Karpas-422 (cell line): ENCODE data around the gene DLGAP1. TPM values are rescaled to one million over a fixed set of nuclear protein-coding genes. Genes with fewer than 3 reads are reported as not detected.

Experiments
- DNase-seq: peaks from one replicate; pipeline ENCODE4 v3.0.0-alpha.2; 2015
- H2AFZ ChIP-seq: fragments of 200-600 bp; sonication (generic); 2 replicates; pipeline ENCODE4 v1.6.1; 2014; ENCODE audit warnings: antibody characterized with exemption, low read length, mixed read lengths
- H3K27ac ChIP-seq: fragments of 200-600 bp; sonication (generic); 2 replicates; pipeline ENCODE4 v1.5.1; 2014; ENCODE audit warnings: mild to moderate bottlenecking, low read length, moderate library complexity
- H3K27me3 ChIP-seq: fragments of 200-600 bp; sonication (generic); 2 replicates; pipeline ENCODE4 v1.6.1; 2014; ENCODE audit warnings: low read length, mixed read lengths
- H3K36me3 ChIP-seq: fragments of 200-600 bp; sonication (generic); 2 replicates; pipeline ENCODE4 v1.6.1; 2014; ENCODE audit warnings: low read length, mixed read lengths; ENCODE audit not compliant: insufficient read depth
- H3K4me1 ChIP-seq: fragments of 200-600 bp; sonication (generic); 2 replicates; pipeline ENCODE4 v1.6.1; 2014; ENCODE audit warnings: mild to moderate bottlenecking, low read length, mixed read lengths
- H3K4me2 ChIP-seq: fragments of 200-600 bp; sonication (generic); 2 replicates; pipeline ENCODE4 v1.6.1; 2014; ENCODE audit warnings: low read length, low read depth, mild to moderate bottlenecking; ENCODE audit not compliant: poor library complexity, severe bottlenecking
- H3K4me3 ChIP-seq: fragments of 200-600 bp; sonication (generic); 2 replicates; pipeline ENCODE4 v1.5.1; 2014; ENCODE audit warnings: mild to moderate bottlenecking, antibody characterized with exemption, low read length, mixed read lengths
- H3K79me2 ChIP-seq: fragments of 200-600 bp; sonication (generic); 2 replicates; pipeline ENCODE4 v1.6.1; 2014; ENCODE audit warnings: mild to moderate bottlenecking, low read length, mixed read lengths
- H3K9ac ChIP-seq: fragments of 200-600 bp; sonication (generic); 2 replicates; pipeline ENCODE4 v1.6.0; 2014; ENCODE audit warnings: low read length
- H3K9me2 ChIP-seq: fragments of 200-600 bp; sonication (generic), shearing (Covaris generic); replicated peaks from 2 replicates; pipeline ENCODE4 v1.6.0; 2014; ENCODE audit warnings: mild to moderate bottlenecking, low read length, moderate library complexity; ENCODE audit not compliant: insufficient read depth
- H3K9me3 ChIP-seq: fragments of 300-700, 200-600 bp; sonication (generic); 2 replicates; pipeline ENCODE4 v1.6.1; 2014; ENCODE audit warnings: low read length, mixed read lengths
- H4K20me1 ChIP-seq: fragments of 200-600 bp; sonication (generic); 2 replicates; pipeline ENCODE4 v1.6.1; 2014; ENCODE audit warnings: mild to moderate bottlenecking, antibody characterized with exemption, low read length, low read depth; ENCODE audit not compliant: insufficient read depth
- total RNA-seq: library from RNA; depleted of rRNA; stranded (reverse); fragments of >200 nt; shearing (Covaris generic); gene quantifications from 2 replicates; pipeline ENCODE4 v1.2.3, GENCODE V29; 2014; ENCODE audit warnings: low replicate concordance

DLGAP1 gene
- total RNA-seq, 1 experiment from 2014 or later: 8.8 TPM

DNA sequence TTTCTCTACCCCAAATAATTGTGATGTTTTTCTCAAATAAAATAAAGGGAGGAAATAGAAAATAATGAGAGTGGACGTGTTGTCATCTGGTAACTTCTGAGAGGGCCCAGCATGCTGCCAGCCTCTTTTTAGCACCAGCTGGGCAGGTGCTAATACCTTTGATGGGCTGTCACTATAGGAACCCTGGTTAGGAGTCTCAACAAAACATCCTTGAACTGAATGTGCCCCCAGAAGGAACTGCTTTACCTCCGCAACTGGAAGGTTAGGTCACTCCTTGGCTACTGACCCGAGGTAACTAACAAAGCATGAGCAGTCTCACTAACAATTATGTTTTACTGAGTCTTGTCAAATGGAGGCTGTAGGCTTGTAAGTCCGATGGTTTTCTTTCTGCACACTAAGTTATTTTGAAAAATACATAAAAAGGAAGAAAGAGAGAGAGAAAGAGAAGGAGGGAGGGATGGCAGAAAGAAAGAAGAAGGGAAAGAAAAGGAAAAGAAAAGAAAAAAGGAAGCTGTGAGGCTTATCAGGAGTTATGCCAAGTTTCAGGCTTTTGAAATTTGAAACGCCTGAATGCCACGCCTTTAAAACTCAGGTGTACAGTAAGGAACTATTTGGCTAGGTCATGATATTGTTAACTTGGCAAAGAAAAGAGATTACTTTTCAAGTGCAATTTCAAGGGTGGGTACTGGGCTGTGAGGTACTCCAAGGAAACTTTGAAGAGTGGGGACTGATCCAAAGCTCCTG, 914.1 kb downstream of the DLGAP1 start:
- Histone ChIP-seq H3K4me3 (no peak overlapping the region), H3K36me3 (no peaks in the 10 kb centered on the region), H2AFZ (peak overlapping the region; percentile 26; the same call in 1 of the 2 replicates), H3K9ac (no peak overlapping the region), H3K27ac (no peak overlapping the region), H3K27me3 (no peaks in the 10 kb centered on the region), H3K9me2 (no peaks in the 10 kb centered on the region), H3K9me3 (no peaks in the 10 kb centered on the region), H3K4me1 (peaks cover 39% of the 10 kb centered on the region), H3K4me2 (peak overlapping the region; percentile 39), H3K79me2 (no peaks in the 10 kb centered on the region), H4K20me1 (no peaks in the 10 kb centered on the region)
- DNase-seq: no peak

DNA sequence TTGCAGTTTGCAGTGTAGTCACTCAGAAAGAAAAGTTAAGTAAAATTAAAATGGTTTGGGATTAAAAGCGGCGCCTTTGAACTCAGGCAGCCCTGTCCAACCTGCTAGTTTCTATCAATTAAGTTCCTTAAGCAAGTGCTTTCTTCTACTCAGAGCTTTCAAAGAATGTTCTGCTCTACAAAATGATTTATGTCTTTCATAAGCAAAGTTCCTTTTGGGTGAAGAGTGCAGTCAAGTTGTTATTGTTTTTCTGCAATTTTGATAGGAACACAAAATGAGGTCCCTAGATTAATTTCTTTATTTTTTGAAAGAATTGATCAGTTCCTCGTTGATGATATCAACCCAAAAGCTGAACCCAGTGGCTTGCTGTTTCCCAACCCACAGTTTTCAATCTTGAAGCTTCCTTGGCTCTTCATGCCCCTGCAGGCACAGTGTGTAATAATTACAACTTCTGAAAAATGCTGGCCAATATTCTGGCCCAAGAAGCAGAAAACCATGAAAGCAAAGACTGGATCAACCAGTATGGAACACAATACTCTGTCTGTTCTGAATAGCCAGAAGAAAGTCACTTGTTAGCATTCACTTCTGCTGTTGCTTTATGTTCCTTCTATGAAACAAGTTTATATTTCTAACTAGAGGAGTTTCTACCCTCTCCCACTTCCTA, 916.0 kb downstream of the DLGAP1 start:
- Histone ChIP-seq H3K4me1 (peaks cover 35% of the 10 kb centered on the region), H3K79me2 (no peaks in the 10 kb centered on the region), H4K20me1 (no peaks in the 10 kb centered on the region), H3K4me3 (no peak overlapping the region), H3K36me3 (no peaks in the 10 kb centered on the region), H3K27me3 (no peaks in the 10 kb centered on the region), H3K27ac (no peak overlapping the region), H3K9ac (no peak overlapping the region), H3K9me2 (no peaks in the 10 kb centered on the region), H3K4me2 (no peak overlapping the region), H2AFZ (no peak overlapping the region), H3K9me3 (no peaks in the 10 kb centered on the region)
- DNase-seq: no peak

DNA sequence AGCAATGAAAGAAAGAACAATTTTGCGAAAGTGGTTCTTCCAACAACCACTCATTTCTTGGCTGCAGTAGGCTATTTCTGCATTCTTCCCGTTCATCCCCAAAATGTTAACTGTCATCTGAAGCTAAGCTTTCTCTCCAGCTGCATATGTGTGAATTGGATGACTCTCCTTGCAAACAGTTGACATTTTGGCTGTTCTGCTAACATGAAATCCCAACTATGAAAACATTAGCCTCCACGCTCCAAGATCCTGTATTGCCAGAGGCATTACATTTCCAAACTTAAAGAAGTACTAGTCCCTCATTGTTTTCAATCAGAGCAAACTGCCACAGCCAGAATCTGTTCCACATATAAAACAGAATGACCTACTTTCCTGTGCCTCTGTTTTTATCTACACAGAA, 916.7 kb downstream of the DLGAP1 start:
- Histone ChIP-seq H3K27me3 (no peaks in the 10 kb centered on the region), H3K4me1 (peaks cover 35% of the 10 kb centered on the region), H3K79me2 (no peaks in the 10 kb centered on the region), H3K27ac (no peak overlapping the region), H3K36me3 (no peaks in the 10 kb centered on the region), H3K9me3 (no peaks in the 10 kb centered on the region), H3K9ac (no peak overlapping the region), H3K9me2 (no peaks in the 10 kb centered on the region), H4K20me1 (no peaks in the 10 kb centered on the region), H3K4me2 (no peak overlapping the region), H3K4me3 (no peak overlapping the region), H2AFZ (no peak overlapping the region)
- DNase-seq: no peak

DNA sequence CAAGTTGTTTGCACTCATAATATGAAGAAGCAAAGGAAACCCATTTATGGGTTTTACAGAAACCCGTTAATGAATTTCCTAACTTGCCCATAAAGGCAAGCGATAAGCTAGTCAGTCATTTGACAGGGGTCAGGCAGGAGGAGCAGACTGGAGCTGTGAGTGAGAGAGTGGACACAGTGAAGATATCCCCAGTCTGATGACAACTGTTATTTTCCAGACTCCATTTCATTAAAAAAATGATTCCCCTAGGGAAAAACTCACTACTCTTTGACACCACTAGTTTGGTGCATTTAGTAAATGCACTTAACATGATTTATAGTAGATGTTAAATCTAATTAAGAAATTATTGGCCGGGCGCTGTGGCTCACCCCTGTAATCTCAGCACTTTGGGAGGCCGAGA, 924.3 kb downstream of the DLGAP1 start:
- Histone ChIP-seq H4K20me1 (no peaks in the 10 kb centered on the region), H3K36me3 (no peaks in the 10 kb centered on the region), H2AFZ (no peak overlapping the region), H3K9me2 (no peaks in the 10 kb centered on the region), H3K9me3 (no peaks in the 10 kb centered on the region), H3K4me1 (peaks cover 19% of the 10 kb centered on the region), H3K9ac (no peak overlapping the region), H3K4me3 (no peak overlapping the region), H3K27ac (no peak overlapping the region), H3K27me3 (no peaks in the 10 kb centered on the region), H3K4me2 (no peak overlapping the region), H3K79me2 (no peaks in the 10 kb centered on the region)
- no peak for DNase-seq

DNA sequence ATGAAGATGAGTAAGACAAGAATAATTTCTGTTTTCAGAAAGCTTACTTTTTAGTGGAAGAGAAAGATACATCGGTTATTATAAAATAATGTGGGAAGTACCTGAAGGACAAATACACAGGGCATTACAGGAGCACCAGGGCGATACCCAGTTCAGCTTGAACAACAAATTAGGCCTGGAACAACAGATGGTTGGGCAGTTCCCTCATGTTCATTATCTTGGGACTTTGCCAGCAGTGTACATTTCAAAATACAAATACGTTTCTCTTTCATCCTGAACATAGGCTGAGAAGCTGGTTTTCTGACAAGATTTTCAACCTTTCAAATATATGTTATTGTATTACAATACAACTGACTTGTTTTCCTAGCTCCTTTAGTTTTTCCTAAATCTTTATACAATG, 925.5 kb downstream of the DLGAP1 start:
- H3K27me3 ChIP-seq: no peaks in the 10 kb centered on the region
- no peak overlapping the region for H3K4me2 ChIP-seq
- H3K79me2 ChIP-seq: no peaks in the 10 kb centered on the region
- no peak overlapping the region for H3K27ac ChIP-seq
- H3K4me1 ChIP-seq: peaks cover 27% of the 10 kb centered on the region
- no peak for DNase-seq
- no peak overlapping the region for H3K4me3 ChIP-seq
- H3K9me2 ChIP-seq: no peaks in the 10 kb centered on the region
- H3K9ac ChIP-seq: no peak overlapping the region
- H3K36me3 ChIP-seq: 0 out of 2 replicates have a peak, but pooled peaks cover 3% of the 10 kb centered on the region
- no peaks in the 10 kb centered on the region for H4K20me1 ChIP-seq
- H2AFZ ChIP-seq: peak overlapping the region; percentile 45; the same call in 1 of the 2 replicates
- H3K9me3 ChIP-seq: peaks cover 2% of the 10 kb centered on the region

DNA sequence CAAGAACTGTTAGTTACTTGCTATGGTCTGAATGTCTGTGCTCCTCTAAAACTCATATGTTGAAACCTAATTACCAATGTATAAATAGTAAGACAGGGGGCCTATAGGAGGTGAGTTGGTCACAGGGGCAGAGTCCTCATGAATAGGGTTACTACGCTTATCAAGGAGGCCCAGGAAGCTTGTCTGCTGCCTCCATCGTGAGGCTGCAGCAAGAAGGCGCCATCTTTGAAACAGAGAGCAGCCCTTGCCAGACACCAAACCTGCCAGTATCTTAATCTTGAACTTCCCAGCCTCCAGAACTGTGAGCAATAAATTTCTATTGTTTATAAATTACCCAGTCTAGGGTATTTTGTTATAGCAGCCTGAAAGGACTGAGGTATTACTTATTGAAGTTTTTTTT, 926.0 kb downstream of the DLGAP1 start:
- DNase-seq: no peak
- Histone ChIP-seq H3K27me3 (no peaks in the 10 kb centered on the region), H3K4me2 (no peak overlapping the region), H3K9me2 (no peaks in the 10 kb centered on the region), H2AFZ (no peak overlapping the region), H4K20me1 (no peaks in the 10 kb centered on the region), H3K9me3 (peaks cover 6% of the 10 kb centered on the region), H3K4me1 (peaks cover 27% of the 10 kb centered on the region), H3K9ac (no peak overlapping the region), H3K4me3 (no peak overlapping the region), H3K27ac (no peak overlapping the region), H3K36me3 (0 out of 2 replicates have a peak, but pooled peaks cover 5% of the 10 kb centered on the region), H3K79me2 (no peaks in the 10 kb centered on the region)

DNA sequence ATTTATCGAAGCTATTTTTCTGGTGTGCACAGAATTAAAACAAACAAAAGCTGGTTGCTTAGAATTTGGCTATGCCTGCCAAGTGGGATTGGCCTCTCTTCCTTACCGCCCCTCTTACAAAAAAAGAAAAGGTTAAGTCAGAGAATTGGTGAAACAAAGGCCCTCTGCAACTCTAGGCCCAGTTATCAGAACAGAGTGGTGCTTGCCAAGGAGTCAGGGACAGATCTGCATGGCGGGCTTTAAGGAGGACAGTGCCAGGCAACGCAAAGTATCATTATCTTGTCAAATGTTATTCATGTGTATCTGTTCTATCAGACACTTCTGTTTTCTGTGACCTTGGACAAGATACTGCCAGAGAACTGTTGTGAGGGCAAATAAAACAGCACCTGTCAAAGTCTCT, 926.9 kb downstream of the DLGAP1 start:
- Histone ChIP-seq H3K4me3 (no peak overlapping the region), H3K9me2 (no peaks in the 10 kb centered on the region), H3K27ac (peak overlapping the region; percentile 81; the same call in 1 of the 2 replicates), H2AFZ (no peak overlapping the region), H3K4me1 (peaks cover 27% of the 10 kb centered on the region), H3K9ac (no peak overlapping the region), H3K36me3 (0 out of 2 replicates have a peak, but pooled peaks cover 5% of the 10 kb centered on the region), H3K9me3 (peaks cover 10% of the 10 kb centered on the region), H3K4me2 (no peak overlapping the region), H3K27me3 (no peaks in the 10 kb centered on the region), H3K79me2 (no peaks in the 10 kb centered on the region), H4K20me1 (no peaks in the 10 kb centered on the region)
- no peak for DNase-seq
